Colonic mucosa (tissue), 4 donors: ENCODE results near the gene CRTAC1. TPM values are rescaled to one million over a fixed set of nuclear protein-coding genes. Genes with fewer than 3 reads are reported as not detected.

Experiments
- DNase-seq: peaks from one replicate; pipeline ENCODE4 v3.0.0-alpha.2; 2020
- H3K27ac ChIP-seq: fragments of 200-600 bp; one replicate; pipeline ENCODE4 v1.8.0; 2021
- H3K27me3 ChIP-seq: fragments of 200-600 bp; one replicate; pipeline ENCODE4 v1.8.0; 2021
- H3K36me3 ChIP-seq: fragments of 200-600 bp; one replicate; pipeline ENCODE4 v1.8.0; 2021
- H3K4me1 ChIP-seq: fragments of 200-600 bp; one replicate; pipeline ENCODE4 v1.8.0; 2021; ENCODE audit warnings: mild to moderate bottlenecking
- H3K4me3 ChIP-seq: fragments of 200-600 bp; one replicate; pipeline ENCODE4 v1.8.0; 2021
- H3K9ac ChIP-seq, 2 donors: one replicate each; pipeline ENCODE4 v1.7.0; 2013; ENCODE audit warnings: control low read depth in 2 of 2, low read depth in 2 of 2, low read length in 2 of 2
- H3K9me3 ChIP-seq: fragments of 200-600 bp; one replicate; pipeline ENCODE4 v1.8.0; 2021
- intact Hi-C: fragments of 100-400 bp; cut with DNase I; formaldehyde crosslinking; loops from one replicate; pipeline ENCODE4 v1.14.1; 2022
- total RNA-seq, 2 donors: library from RNA; stranded (reverse); fragmentation: NEBNext Ultra II Directional in 1 of 2; extraction: Animal tissue kit (Norgen Biotek cat#: 25700) in 1 of 2; gene quantifications; one replicate each; pipeline ENCODE4 v1.2.1, GENCODE V29; 2021
- TF ChIP-seq, protein P1 (sequence below): fragments of 200-600 bp; IDR thresholded peaks from one replicate; pipeline ENCODE4 v1.8.0; 2022; ENCODE audit warnings: antibody characterized with exemption, mild to moderate bottlenecking
- donor health status: healthy.
- donor health status: DM: no; HTN: no; CAD: no.
- donor health status: DM: no; HTN: no; CAD: no.

The CRTAC1 gene
- total RNA-seq, 2 donors from 2014 or later, result 0.17 to 1.4 TPM

DNA sequence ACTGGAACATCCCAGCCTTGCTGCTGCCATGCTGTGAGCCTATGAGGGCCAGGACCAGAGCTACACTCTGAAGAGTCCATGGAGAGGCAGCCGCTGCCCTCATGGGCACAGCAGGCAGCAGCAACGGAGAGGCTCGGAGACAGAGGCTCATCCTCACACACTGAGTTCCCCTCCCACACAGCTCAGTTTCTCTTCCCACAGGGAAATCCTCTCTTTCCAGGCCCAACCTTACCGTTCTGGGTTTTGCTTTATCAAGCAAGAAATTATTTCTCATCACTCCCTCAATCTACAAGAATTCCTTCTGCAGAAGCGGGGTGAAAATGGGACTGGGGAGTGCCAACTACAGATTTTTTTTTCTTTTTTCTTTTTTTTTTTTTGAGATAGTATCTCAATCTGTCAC lies 144.1 kb downstream of the CRTAC1 start:
- Histone ChIP-seq H3K4me3 (no peak overlapping the region), H3K27me3 (no peaks in the 10 kb centered on the region), H3K4me1 (no peaks in the 10 kb centered on the region), H3K9ac (no peak overlapping the region), H3K36me3 (no peaks in the 10 kb centered on the region), H3K27ac (no peak overlapping the region), H3K9me3 (no peaks in the 10 kb centered on the region)
- TF ChIP-seq, protein P1, sequence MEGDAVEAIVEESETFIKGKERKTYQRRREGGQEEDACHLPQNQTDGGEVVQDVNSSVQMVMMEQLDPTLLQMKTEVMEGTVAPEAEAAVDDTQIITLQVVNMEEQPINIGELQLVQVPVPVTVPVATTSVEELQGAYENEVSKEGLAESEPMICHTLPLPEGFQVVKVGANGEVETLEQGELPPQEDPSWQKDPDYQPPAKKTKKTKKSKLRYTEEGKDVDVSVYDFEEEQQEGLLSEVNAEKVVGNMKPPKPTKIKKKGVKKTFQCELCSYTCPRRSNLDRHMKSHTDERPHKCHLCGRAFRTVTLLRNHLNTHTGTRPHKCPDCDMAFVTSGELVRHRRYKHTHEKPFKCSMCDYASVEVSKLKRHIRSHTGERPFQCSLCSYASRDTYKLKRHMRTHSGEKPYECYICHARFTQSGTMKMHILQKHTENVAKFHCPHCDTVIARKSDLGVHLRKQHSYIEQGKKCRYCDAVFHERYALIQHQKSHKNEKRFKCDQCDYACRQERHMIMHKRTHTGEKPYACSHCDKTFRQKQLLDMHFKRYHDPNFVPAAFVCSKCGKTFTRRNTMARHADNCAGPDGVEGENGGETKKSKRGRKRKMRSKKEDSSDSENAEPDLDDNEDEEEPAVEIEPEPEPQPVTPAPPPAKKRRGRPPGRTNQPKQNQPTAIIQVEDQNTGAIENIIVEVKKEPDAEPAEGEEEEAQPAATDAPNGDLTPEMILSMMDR, result no peak
- intact Hi-C loops, result no loop called here
- no peak for DNase-seq

- Histone ChIP-seq H3K4me3 (no peak overlapping the region), H3K36me3 (no peaks in the 10 kb centered on the region), H3K9me3 (no peaks in the 10 kb centered on the region), H3K27me3 (no peaks in the 10 kb centered on the region), H3K4me1 (no peaks in the 10 kb centered on the region), H3K9ac (no peak overlapping the region), H3K27ac (no peak overlapping the region)
- intact Hi-C loops, result no loop called here
- TF ChIP-seq, protein P1, result no peak
- DNase-seq, result no peak
Measured at GRCh38 chr10:97883092-97883485, 147.3 kb downstream of the CRTAC1 start.

- H3K9ac ChIP-seq, result no peak overlapping the region
Measured at GRCh38 chr10:97882142-97883091, 148.0 kb downstream of the CRTAC1 start.

GRCh38 chr10:97880109-97880508 lies 150.3 kb downstream of the CRTAC1 start:
- H3K4me3 ChIP-seq, result no peak overlapping the region
- TF ChIP-seq, protein P1, result no peak
- H3K36me3 ChIP-seq, result no peaks in the 10 kb centered on the region
- no peak overlapping the region for H3K27ac ChIP-seq
- H3K9ac ChIP-seq, result no peak overlapping the region
- no peak for DNase-seq
- no peaks in the 10 kb centered on the region for H3K27me3 ChIP-seq
- H3K4me1 ChIP-seq, result no peaks in the 10 kb centered on the region
- intact Hi-C loops, result no loop called here
- no peaks in the 10 kb centered on the region for H3K9me3 ChIP-seq

More at GRCh38 chr10:97882142-97883091, 148.0 kb downstream of the CRTAC1 start:
- TF ChIP-seq, protein P1, result no peak
- H3K36me3 ChIP-seq, result no peaks in the 10 kb centered on the region
- no peaks in the 10 kb centered on the region for H3K9me3 ChIP-seq
- no peaks in the 10 kb centered on the region for H3K27me3 ChIP-seq
- DNase-seq, result no peak
- intact Hi-C loops, result no loop called here
- H3K4me1 ChIP-seq, result no peaks in the 10 kb centered on the region
- no peak overlapping the region for H3K27ac ChIP-seq
- no peak overlapping the region for H3K4me3 ChIP-seq

DNA sequence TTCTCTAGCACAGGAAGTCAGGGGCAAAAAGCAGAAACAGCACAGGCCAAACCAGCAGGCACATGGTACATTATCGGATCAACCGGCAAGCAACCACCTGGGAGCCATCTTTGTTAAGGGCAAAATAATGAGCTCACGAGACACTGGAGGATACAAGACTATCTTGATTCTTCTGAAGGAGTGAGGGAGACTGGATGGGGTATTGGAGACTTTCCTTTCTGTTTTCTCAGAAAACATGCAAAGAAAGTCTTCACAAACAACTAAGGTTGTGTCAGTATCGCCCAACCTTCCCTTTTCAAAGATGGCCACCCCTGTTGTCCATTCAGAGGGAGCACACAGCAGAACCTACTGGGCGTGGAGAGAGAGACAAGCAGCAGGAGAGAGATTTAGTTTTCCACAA lies 151.2 kb downstream of the CRTAC1 start:
- intact Hi-C loops, result no loop called here
- TF ChIP-seq, protein P1, result no peak
- Histone ChIP-seq H3K9ac (no peak overlapping the region), H3K27ac (no peak overlapping the region), H3K36me3 (no peaks in the 10 kb centered on the region), H3K4me3 (no peak overlapping the region), H3K27me3 (no peaks in the 10 kb centered on the region), H3K9me3 (no peaks in the 10 kb centered on the region), H3K4me1 (no peaks in the 10 kb centered on the region)
- no peak for DNase-seq
